NOMO-1 treated with dmso at 0.1 percent for 144 hours (cell line): ENCODE results near the gene STXBP1.

Experiments
- DNase-seq: peaks from one replicate; lab custom pipeline; 2025; ENCODE audit not compliant: unreplicated experiment; lab: John Stamatoyannopoulos, UW

Gene STXBP1

DNA sequence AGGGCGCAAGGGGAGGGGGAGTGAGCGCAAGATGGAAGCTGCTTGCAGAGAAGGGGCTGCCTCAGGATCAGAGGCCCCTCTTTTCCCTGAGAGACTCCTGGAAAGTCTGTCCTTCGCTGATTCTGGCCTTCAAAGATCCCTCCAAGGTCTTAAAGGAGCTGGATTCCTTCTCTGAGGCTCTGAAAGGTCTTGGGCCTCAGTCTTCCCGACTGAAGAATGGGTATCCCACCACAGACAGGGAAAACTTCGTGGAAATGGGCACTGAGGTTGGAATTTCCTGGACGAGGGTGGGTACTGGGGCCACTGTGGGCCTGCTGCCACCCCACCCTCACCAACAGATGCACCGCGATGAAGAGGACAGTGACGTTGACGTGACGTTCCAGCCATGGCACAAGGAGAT, 100.3 kb downstream of the STXBP1 start:
- DNase-seq: no peak

DNA sequence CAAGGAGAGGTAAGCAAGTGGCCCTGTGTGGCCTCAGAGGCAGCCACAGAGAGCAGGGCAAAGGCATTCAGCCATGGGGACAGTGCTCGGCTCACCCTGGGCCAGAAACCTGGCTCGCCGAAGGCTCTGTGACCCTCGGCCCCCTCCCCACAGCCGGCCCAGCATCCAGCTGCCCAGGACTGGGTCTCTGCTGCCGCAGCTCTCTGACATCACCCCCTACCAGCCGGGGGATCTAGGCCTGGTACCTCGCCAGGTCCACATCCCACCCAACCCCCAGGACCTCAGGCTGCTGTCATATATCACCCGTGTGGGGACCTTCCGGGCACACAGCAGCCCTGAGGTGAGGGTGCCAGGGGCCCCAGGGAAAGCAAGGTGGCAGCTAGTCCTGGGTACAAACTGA, 100.8 kb downstream of the STXBP1 start:
- no peak for DNase-seq

DNA sequence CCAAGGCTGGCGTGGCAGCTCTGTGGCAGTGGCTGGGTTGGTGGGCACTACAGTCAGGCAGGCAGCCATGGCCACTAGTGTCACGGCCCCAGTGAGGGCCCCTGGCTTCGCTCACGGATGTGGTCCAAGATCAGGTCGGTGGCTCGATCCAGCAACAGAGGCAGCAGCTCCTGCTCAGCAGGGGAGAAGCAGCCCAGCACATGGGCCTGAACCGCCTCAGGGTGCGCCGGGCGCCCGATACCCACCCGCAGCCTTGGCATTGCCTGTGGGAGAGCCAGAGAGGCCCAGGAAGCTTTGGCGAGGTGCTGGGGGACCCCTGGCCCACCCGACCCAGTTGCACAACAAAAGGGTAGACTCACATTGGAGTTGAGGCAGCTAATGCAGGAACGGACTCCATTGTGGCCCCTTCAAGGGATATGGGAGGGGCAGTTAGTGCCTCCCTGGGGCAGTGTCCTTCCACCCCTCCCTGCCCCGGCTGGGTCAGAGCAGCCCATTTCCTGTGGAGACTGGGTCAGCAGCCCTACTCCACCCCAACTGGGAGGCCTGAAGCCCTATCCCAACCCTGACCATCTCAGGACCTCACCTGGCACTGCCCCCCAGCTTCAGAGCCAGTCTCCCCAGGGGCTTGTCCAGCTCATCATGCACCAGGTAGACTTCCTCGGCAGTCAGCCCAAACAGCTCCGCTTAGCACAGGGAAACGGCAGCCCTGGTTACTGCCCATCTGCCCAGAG, 102.1 kb downstream of the STXBP1 start:
- DNase-seq: no peak

DNA sequence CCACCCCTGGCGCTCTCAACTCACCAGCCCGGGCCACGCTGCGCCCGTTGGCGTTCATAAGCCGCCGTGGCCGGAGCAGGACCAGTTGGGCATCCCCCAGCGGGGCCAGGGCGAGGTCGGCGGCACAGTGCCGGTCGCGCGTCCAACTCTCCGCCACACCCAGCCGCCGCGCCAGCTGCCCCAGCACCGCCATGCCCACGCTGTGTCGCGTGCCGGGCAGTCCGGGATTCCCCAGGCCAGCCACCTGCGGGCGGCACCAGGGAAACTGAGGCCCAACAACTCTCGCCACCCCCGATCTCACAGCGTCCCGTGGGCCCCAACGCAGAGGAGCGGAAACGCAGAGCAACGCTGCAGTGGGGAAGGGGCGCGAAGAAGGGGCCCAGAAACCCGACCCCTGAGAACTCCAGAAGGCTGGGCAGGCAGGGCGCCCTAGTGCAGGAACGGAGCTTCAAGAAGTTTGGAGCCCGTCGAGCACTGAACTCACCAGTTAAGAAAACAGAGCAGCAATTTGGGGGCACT, 102.9 kb downstream of the STXBP1 start:
- DNase-seq: peak; percentile 66

DNA sequence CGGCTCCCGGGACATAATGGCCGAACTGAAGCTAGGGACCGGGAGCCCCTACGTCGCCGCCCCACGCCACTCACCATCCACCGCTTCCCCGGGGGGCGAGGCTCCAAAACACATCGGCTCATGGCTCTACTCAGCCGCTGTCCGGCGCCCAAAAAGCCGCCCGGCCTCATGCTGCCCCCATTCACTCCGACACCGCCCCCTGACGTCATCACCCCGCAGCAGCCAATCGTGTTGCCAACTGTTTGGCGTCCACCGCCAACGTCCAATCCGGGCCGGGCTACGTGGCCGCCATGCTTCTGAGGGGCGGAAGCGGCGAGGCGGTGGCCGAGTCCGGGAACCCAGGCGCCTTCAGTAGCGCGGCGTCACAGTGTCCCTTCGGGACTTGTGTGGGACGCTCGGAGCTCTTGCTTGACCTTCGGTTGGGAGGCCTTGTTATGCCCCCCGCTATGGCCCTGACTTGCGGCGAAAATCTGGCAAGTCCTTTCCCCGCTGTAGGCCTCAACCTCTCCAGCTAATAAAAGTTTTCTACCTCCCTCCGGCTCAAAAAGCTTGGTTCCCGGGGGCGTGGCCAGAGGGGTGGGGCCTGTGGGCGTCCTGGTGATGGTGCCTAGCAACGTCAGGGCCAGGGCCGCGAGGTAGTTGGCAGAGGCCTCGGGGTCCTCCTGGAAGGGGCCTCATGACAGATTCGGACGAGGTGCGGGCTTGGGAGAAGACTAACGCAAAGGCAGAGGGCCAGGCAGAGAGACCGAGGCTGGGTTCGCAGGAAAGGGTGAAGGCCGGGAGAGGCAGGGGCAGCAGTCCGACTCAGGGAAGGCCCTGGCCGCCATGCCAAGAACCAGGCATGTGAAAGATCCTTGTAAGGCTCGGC, 103.6 kb downstream of the STXBP1 start, which contains the start of the genes PTRH1 and TTC16:
Gene PTRH1, minus strand, starts transcription at position 194 of the 868 bp plus-strand sequence. Its CDS starts 24 bp downstream, at position 170.
Gene TTC16, plus strand, starts transcription at position 610 of the 868 bp plus-strand sequence. Its CDS starts 67 bp downstream, at position 677.
- DNase-seq: peak; percentile 94

DNA sequence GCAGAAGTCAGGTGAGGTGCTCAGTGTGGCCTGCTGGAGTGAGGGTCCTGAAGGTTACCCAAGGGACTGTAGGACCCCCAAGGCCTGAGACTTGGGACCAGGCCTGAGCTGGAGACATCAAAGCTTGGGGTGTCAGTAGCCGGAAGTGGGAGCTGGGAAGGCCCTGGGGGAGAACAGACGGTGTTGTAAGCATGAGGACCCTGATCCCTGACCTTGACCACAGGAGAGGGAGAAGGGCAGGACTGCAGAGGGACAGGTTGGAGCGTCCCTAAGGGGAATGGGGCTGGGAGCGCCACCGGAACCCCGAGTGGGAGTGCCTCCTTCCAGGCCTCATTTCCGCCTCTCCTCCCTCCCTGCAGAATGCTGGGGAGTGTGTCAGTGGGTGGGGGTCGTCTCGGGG, 104.3 kb downstream of the STXBP1 start:
- DNase-seq: no peak

DNA sequence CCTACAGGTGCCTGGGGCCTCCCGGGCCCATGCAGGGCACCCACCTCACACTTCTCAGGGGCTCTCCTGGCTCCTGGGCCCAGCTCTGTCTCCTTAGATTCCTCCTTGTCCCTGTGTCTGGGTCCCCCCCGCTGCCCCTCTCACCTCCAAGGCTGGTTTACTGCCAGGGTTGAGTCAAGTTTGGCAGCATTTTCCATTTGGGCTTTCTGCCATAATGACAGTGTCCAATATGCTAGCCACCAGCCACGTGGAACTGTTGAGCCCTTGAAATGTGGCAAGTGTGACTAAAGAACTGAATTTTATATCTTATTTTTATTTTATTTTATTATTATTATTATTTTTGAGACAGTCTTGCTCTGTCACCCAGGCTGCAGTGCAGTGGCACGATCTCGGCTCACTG, 105.7 kb downstream of the STXBP1 start:
- no peak for DNase-seq

DNA sequence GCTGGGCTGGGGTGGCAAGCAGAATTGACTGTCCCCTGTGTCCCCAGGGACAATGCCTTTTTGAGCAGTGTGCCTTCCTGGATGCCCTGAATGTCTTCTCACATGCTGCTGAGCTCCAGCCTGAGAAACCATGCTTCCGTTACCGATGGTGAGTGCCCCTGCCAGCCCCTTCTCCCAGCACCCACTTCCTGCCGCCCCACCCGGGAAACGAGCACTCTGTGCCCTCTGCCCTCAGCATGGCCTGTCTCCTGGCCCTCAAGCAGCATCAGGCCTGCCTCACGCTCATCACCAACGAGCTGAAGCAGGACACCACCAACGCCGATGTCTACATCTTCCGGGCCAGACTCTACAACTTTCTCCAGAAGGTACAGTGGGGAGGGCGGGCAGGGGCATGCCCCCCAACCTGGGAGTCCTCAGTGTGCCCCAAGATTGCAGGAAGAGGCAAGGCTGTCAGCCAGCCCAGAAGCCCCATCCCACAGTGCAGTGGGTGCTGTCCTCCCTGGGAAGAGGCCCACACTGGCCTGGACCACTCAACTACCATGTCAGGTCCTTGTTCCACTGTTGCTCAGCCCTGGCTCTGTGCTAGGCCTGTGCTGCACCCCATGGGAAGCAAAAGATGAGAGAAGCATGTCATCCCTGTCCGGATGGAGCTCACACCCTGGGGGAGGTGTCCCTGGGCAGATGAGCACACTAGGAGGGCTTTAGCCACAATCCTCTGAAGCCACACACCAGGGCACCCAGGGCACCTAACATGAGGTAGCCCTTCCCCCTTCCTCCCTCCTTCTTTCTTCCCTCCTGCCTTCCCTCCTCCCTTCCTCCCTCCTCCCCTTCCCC, 108.2 kb downstream of the STXBP1 start:
- no peak for DNase-seq

DNA sequence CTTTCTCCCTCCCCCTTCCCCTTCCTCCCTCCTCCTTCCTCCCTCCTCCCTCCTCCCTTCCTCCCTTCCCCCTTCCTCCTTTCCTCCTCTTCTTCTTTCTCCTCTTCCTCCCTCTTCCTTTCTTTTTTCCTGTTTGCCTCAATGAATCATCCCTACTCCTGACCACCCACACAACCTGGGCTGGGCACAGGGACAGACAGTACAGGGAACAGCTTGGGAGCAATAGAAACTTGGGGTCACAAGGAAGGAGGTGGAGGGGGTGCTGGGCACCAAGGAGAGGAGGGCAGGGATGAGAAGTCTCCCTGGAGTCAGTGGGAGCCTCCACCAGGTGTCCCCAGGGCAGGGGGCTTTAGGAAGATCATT, 108.8 kb downstream of the STXBP1 start:
- no peak for DNase-seq

DNA sequence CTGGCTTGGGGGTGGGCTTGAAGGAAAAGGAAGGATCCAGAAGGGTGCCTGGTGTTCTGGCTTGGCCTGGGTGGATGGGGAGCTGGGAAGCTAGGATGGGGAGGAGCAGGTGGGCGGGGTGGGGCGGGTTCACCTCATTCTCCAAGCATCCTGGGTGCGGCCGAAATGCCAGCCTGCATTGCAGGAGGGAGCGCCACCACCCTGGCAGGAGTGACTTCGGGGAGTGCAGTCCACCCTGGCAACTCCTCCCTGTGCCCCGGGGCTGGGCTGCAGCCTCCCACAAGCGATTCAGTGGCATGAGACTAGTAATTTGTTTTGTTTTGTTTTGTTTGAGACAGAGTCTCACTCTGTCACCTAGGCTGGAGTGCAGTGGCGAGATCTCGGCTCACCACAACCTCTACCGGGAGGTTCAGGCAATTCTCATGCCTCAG, 109.3 kb downstream of the STXBP1 start:
- no peak for DNase-seq

DNA sequence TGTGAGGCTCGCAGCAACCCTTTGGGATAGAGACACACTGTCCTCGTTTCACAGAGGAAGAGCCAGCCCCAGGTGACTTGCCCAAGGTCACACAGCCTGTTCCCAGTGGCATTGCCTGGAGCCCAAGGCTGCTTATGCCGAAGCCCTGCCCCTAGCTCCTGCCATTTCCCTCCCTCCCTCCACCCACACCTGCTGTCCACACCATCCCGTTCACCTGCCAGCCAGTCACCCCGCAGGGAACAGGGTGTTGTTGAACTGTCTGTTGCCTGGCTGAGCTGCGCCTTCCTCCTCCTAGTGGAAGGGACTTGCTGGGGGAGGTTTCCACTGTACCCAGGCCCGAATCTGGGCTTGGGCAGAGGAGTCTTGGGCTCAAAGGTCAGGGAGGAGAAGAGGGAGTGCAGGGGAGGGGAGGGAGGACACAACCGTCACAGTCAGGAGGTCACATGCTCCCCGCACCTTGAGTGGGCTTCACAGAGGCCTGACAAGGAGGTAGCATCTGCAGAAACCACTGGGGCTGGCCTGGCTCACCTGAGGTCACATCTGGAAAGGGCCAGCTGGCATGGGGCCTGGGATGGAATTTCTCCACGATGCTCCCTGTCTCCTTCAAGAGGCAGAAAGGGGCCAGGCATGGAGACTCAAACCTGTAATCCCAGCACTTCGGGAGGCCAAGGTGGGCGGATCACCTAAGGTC, 110.1 kb downstream of the STXBP1 start:
- no peak for DNase-seq

DNA sequence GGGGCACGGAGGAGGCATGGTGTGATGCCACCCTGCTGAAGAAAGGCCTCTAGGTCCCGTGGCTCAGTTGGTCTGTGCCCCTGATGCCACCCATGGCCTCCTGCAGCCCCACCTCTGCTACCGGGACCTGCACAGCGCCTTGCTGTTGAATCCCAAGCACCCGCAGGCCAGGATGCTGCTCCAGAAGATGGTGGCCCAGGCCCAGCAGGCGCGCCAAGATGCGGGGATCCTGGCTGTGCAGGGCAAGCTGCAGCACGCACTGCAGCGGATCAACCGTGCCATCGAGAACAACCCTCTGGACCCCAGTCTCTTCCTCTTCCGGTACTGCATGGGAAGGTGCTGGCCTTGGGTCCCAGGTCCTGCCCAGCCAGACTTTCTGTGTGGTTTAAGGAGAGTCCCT, 110.9 kb downstream of the STXBP1 start:
- no peak for DNase-seq

DNA sequence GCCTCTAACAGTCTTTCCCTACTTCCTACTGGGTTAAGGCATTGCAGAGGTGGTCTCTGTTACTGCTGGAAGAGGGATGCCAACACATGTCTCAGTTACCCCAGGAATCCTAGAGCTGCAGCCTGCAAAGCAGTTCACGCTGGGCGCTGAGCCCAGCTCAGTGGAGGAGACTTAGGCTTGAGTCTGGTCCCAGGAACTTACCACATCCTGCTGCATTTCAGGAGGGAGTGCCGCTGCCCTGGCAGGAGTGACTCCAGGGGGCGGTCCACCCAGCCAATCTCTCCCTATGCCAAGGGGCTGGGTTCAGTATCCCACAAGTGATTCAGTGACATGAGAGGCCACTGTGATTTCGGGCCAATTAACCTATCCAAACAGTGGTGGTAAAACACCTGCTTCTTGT, 111.4 kb downstream of the STXBP1 start:
- no peak for DNase-seq

DNA sequence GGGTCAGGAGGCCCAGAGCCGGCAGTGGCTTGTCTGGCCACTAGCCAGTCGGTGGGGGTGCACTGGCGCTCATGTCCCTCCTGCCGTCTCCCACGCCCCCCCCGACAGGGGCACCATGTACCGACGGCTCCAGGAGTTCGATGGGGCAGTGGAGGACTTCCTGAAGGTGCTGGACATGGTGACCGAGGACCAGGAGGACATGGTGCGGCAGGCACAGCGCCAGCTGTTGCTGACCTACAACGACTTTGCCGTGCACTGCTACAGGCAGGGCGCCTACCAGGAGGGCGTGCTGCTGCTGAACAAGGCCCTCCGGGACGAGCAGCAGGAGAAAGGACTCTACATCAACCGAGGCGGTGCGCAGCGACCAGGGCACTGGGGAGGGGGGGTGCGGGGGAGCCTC, 111.9 kb downstream of the STXBP1 start:
- no peak for DNase-seq

DNA sequence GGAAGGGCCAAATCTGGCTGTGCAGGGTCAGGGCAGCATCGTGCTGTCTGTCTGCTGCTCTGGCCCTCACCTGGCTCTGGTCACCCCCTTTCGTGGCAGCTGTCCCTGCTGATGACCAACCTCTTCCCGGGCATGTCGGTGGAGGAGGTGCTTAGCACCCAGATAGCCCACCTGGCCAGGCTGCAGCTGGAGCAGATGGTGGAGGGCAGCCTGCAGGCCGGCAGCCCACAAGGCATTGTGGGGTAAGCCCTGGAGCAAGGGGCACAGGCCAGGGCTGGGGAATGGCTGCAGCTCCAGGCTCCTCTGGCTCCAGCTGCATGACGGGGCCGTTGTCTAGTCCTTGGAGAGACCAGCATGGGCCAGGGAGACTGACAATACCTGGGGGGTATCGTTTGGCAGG, 114.8 kb downstream of the STXBP1 start:
- DNase-seq: no peak

DNA sequence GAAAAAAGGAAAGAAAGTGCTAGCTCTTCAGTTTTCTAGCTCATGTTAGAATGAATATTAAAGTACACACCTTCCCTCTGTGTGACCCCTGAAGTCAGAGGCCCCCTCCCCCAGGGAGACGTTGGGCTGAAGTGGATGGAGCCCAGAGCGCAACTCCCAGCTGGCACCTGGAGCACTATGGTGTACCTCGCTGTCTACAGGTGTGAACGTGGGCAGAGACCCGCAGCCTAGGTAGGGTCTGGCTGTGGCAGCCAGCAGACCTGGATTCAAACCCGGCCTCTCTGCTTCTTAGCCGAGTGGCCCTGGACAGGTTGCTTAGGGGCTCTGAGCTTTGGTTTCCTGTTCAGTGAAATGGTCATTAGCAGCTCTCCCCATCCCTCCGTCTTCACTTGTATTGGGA, 116.7 kb downstream of the STXBP1 start:
- DNase-seq: no peak

DNA sequence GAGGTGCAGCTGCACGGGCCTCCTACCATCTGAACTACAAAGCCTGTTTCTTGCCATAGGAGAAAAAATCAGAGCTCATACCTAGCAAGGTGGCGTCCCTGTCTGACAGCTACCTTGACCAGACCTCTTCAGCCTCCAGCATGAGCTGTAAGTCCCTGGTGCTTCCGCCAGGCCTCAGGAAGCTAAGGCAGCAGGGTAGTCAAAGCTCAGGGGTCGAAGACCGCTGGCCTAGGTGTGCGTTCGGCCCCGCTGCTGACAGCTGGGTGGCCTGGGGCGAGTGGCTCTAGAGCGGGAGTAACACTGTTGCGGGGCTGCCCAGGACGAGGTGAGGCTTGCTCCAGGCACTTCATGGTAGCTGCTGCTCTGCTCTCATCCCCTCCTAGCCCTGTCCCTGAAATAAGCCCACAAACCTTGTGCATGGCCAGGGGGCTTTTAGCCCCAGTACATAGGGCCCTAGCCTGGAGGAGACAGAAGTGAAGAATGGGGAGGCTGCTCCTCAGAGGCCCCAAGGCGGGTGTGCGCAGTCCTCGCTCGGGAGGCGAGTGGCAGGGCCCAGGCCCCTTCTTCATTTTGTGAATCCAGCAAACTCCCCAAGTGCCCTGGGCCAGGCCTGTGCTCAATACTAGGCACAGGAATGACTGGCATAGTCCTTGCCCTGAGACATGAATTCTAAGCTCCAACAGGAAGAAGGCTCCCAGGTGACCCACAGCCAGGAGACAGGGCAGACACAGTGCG, 117.6 kb downstream of the STXBP1 start:
- no peak for DNase-seq

DNA sequence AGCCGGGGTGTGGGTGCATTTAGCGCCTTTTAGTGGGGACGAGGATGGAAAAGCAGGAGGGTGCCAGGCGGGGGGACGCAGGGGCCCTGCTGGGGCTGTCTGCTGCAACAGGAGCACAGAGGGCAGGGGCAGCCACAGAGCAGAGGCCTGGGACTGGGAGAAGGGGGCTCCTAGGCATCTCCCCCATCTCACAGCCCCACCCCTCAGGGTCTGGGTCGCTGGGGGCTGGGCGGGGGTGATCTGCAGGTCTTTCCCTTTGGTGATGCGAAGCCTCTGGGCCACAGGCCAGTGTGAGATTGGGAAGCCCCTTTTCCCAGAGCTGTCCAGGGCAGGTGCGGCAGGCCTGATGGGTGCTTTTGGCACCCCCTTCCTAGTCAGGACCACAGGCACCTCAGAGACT, 118.2 kb downstream of the STXBP1 start:
- DNase-seq: no peak

DNA sequence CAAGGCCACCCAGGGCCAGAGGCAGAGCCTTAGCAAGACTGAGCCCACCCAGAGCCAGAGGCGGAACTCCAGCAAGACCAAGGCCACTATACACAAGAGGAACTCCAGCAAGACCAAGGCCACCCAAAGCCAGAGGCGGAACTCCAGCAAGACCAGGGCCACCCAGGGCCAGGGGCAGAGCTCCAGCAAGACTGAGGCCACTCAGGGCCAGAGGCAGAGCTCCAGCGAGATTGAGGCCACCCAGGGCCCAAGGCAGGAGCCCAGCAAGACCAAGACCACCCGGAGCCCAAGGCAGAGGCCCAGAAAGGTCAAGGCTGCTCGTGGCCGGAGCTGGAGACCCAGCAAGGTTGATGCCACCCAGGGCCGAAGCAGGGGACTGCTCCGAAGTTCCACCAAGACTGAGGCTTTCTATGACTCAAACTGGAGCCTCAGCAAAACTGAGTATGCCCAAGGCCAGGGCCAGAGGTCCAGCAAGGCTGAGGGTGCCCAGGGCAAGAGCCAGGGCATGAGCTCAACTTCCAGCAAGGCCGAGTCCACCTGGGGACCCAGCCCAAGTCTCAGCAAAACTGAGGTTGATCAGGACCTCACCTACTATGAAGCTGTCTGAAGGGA, 118.8 kb downstream of the STXBP1 start:
- no peak for DNase-seq
